Skeletal muscle satellite cell (primary cell): ENCODE data around the gene PPP1R9A.
"Not testable (repeated sequence)": the region's sequence is repeated elsewhere in the genome, so short reads cannot be mapped to it uniquely, and the experiment has no call there.

ENCODE experiments used
- H3K27me3 ChIP-seq: 2 replicates; pipeline ENCODE4 v1.7.0; 2013; ENCODE audit warnings: low read length; ENCODE audit not compliant: control insufficient read depth, insufficient read depth
- H3K36me3 ChIP-seq: 2 replicates; pipeline ENCODE4 v1.7.0; 2013; ENCODE audit warnings: mild to moderate bottlenecking, control low read depth, low read length; ENCODE audit not compliant: insufficient read depth
- H3K4me1 ChIP-seq: 2 replicates; pipeline ENCODE4 v1.7.0; 2013; ENCODE audit warnings: low read length; ENCODE audit not compliant: control insufficient read depth, insufficient read depth
- H3K4me2 ChIP-seq: 2 replicates; pipeline ENCODE4 v1.7.0; 2013; ENCODE audit warnings: mild to moderate bottlenecking, low read length
- H3K4me3 ChIP-seq: 2 replicates; pipeline ENCODE4 v1.7.0; 2013; ENCODE audit warnings: low read length
- H3K9ac ChIP-seq: 2 replicates; pipeline ENCODE4 v1.7.0; 2013; ENCODE audit warnings: mild to moderate bottlenecking, low read depth, low read length, moderate library complexity
- H3K9me3 ChIP-seq: replicated peaks from 2 replicates; pipeline ENCODE4 v1.7.0; 2013; ENCODE audit warnings: mild to moderate bottlenecking, control low read depth, low read length

The PPP1R9A gene

DNA sequence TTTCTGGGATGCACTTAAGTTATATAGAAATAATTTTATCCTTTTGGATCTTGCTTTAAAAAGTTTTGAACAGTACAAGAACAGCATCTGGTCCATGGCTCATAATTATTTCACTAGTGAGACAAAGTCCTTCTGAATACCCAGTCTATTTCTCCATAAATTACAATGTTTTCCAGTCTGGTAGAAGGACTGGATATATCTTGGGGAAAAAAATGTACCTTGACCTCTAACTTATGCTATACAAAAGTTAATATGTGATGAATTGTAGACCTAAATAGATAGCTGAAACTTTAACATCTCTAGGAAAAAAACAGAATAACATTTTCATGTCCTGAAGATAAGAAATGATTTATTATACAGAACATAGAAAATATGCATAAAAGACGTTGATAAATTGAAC lies 88.5 kb downstream of the PPP1R9A start:
- H3K4me3 ChIP-seq, result no peak overlapping the region
- H3K4me1 ChIP-seq, result no peaks in the 10 kb centered on the region
- H3K27me3 ChIP-seq, result no peaks in the 10 kb centered on the region
- H3K9ac ChIP-seq, result no peak overlapping the region
- no peaks in the 10 kb centered on the region for H3K9me3 ChIP-seq
- no peak overlapping the region for H3K4me2 ChIP-seq
- H3K36me3 ChIP-seq, result no peaks in the 10 kb centered on the region

DNA sequence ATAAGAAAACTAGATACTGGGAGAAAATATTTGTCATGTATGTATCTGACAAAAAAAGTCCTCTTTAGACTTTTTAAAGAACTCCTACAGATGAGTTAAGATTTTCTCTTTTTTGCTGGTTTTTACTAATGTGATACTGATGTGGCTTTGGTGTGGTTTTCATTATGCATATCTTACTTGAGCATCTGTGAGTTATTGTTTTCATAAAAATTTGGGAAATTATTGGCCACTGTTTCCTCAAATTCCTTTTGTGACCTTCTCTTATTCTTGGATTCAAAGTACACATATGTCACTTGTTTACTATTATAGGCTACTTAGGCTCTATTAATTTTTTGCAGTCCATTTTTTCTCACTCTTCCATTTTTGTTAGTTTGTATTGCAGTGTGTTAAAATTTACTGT lies 89.0 kb downstream of the PPP1R9A start:
- no peak overlapping the region for H3K4me3 ChIP-seq
- no peaks in the 10 kb centered on the region for H3K4me1 ChIP-seq
- no peaks in the 10 kb centered on the region for H3K36me3 ChIP-seq
- no peak overlapping the region for H3K9ac ChIP-seq
- H3K27me3 ChIP-seq, result no peaks in the 10 kb centered on the region
- no peaks in the 10 kb centered on the region for H3K9me3 ChIP-seq
- H3K4me2 ChIP-seq, result no peak overlapping the region

DNA sequence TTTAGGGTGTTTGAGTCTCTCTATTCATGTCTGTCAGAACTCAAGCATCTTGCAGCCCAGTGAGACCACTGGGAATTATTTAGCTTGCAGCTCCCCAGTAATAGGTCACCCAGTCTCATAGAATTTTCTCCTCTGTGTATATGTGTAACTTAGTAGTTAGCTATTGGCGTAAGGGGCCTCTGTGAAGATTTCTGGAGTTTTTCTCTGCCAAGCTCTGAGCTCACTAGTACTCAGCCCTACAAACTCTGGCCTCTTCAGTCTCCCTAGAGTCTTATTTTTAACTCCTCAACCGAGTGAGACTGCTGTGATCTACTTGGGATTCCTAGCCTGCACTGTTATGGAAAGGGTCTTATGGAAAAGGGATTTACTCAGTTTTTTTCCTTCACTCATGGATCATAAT lies 90.2 kb downstream of the PPP1R9A start:
- Histone ChIP-seq H3K27me3 (no peaks in the 10 kb centered on the region), H3K4me1 (no peaks in the 10 kb centered on the region), H3K4me3 (no peak overlapping the region), H3K4me2 (no peak overlapping the region), H3K36me3 (no peaks in the 10 kb centered on the region), H3K9ac (no peak overlapping the region), H3K9me3 (no peaks in the 10 kb centered on the region)

DNA sequence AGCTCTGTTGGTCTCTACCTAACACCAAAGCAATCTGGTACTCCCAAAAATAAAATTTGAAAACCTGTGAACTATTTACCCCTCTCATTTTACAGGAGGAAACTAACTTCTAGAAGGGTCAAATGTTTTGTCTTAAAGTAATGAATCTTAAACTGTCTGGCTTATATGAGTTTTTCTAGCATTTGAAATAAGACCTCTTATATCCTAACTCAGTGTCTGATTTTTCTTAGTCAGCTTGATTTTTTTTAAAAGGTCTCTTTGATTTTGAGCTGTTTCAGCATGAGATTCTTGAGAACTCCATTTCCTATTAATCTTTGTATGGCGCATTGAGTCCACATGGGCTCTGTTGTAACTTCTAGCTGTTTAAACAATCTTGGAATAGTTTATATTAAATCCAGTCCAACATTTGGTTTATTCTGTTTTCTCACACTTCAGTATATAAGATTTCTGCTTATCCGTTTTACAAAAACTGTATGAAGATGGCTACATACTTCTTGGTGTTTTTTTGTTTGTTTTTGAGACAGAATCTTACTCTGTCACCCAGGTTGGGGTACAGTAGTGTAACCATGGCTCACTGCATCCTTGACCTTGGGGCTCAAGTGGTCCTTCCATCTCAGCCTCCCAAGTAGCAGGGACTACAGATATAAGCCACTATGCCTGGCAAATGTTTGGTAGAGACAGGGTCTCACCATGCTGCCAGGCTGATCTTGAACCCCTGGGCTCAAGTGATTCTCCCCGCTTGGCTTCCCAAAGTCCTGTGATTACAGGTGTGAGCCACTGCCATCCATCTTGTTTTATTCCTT lies 91.1 kb downstream of the PPP1R9A start:
- Histone ChIP-seq H3K4me1 (no peaks in the 10 kb centered on the region), H3K4me2 (no peak overlapping the region), H3K9me3 (no peaks in the 10 kb centered on the region)

GRCh38 chr7:94999069-94999351 lies 91.6 kb downstream of the PPP1R9A start:
- H3K9ac ChIP-seq, result no peak overlapping the region
- H3K36me3 ChIP-seq, result no peaks in the 10 kb centered on the region
- no peaks in the 10 kb centered on the region for H3K9me3 ChIP-seq
- no peak overlapping the region for H3K4me3 ChIP-seq
- no peaks in the 10 kb centered on the region for H3K27me3 ChIP-seq
- H3K4me1 ChIP-seq, result no peaks in the 10 kb centered on the region
- H3K4me2 ChIP-seq, result no peak overlapping the region

More for the DNA sequence above, 91.1 kb downstream of the PPP1R9A start:
- Histone ChIP-seq H3K36me3 (no peaks in the 10 kb centered on the region), H3K27me3 (no peaks in the 10 kb centered on the region), H3K9ac (no peak overlapping the region), H3K4me3 (no peak overlapping the region)

DNA sequence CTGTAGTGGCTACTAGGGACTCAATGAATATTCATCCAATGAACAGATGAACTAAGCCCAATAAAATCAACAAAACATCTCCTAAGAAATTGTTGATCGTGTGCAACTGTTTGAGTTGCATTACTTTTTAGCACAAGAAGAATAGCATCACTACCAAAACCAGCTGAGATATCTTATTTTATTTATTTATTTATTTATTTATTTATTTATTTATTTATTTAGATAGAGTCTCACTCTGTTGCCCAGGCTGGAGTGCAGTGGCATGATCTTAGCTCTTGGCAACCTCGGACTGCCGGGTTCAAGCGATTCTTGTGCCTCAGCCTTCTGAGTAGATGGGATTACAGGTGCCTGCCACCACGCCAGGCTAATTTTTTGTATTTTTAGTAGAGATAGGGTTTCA lies 92.2 kb downstream of the PPP1R9A start:
- H3K4me1 ChIP-seq, H3K4me3 ChIP-seq, H3K4me2 ChIP-seq, H3K36me3 ChIP-seq, H3K27me3 ChIP-seq, H3K9me3 ChIP-seq, H3K9ac ChIP-seq: not testable (repeated sequence)

DNA sequence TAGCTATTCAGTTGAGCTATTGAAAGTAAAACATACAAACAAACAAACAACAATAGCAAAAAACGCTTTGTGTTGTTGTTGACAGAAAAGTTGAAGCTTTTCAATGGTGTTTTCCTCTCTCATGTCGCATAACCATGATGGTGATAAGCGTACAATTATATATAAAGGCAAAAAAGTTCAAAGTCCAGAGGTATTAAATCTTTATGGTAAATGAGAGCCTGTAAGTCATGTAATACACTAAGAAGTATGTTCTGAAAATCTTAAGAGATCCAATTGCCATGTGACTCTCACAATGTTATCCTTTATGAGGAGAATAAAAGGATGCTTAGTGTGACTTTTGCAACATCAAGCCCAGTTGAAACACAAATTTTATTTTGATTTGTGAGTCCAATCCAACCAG lies 93.9 kb downstream of the PPP1R9A start:
- H3K4me3 ChIP-seq, result no peak overlapping the region
- H3K4me2 ChIP-seq, result no peak overlapping the region
- H3K4me1 ChIP-seq, result no peaks in the 10 kb centered on the region
- H3K27me3 ChIP-seq, result no peaks in the 10 kb centered on the region
- no peaks in the 10 kb centered on the region for H3K9me3 ChIP-seq
- no peak overlapping the region for H3K9ac ChIP-seq
- H3K36me3 ChIP-seq, result no peaks in the 10 kb centered on the region

DNA sequence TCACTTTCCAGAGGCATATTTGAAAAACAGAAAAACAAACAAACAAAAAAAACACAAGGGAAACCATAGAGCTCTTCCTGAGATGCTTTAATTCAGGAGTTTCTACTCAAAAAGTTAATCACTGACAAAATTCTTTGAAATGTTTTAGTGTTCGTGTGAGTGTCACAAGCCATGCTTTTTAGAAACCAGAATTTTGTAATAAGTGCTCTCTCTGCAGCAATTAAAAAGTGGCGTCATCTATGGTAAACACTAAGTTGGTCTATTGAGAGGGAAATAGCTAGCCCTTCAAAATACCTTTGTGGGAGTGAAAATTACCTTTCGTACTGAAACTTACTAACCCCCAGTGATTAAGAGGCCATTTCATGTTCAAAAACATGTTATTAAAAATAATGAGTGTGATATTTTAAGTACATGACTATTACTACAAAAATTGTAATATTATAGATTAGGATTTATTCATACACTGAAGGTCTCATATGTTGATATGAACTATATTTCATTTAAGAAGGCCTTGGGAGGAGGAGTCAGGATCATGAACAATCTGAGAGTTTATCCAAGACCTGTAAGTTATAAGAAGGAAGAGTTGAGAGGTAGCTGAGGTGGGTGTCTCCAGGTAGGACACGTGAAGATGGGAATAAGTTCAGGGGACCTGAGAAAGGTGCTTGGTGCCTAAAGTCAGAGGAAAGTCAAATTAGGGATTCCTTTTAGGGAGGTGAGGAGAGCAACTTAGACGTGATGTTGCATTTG lies 94.6 kb downstream of the PPP1R9A start:
- no peaks in the 10 kb centered on the region for H3K9me3 ChIP-seq
- no peak overlapping the region for H3K9ac ChIP-seq
- H3K36me3 ChIP-seq, result no peaks in the 10 kb centered on the region
- H3K27me3 ChIP-seq, result no peaks in the 10 kb centered on the region
- H3K4me2 ChIP-seq, result no peak overlapping the region
- H3K4me3 ChIP-seq, result no peak overlapping the region
- no peaks in the 10 kb centered on the region for H3K4me1 ChIP-seq

DNA sequence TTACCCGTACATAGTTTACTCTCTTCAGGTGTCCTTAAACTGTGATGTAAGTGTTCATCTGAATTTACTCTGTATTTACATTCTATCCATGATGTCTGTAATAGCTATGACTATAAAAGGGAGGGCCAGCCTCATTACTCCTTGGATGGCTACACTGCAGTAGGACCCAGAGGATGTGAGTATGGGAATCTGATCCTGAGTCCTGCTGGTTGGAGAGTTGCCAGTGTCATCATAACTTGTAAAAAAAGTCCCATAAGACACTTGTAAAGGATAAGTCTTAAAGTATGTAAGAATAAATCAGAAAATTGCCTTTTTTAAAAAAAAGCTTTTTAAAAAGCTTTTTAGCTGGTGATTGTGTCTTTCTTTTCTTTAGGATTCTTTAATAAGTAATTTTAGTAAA lies 95.4 kb downstream of the PPP1R9A start:
- Histone ChIP-seq H3K4me1 (no peaks in the 10 kb centered on the region), H3K36me3 (no peaks in the 10 kb centered on the region), H3K9me3 (no peaks in the 10 kb centered on the region), H3K4me3 (no peak overlapping the region), H3K9ac (no peak overlapping the region), H3K27me3 (no peaks in the 10 kb centered on the region), H3K4me2 (no peak overlapping the region)

GRCh38 chr7:95004618-95005247 lies 97.3 kb downstream of the PPP1R9A start:
- no peaks in the 10 kb centered on the region for H3K36me3 ChIP-seq
- H3K27me3 ChIP-seq, result no peaks in the 10 kb centered on the region
- H3K9ac ChIP-seq, result no peak overlapping the region
- H3K4me3 ChIP-seq, result no peak overlapping the region
- H3K4me1 ChIP-seq, result no peaks in the 10 kb centered on the region
- no peak overlapping the region for H3K4me2 ChIP-seq
- H3K9me3 ChIP-seq, result no peaks in the 10 kb centered on the region

- Histone ChIP-seq H3K27me3 (no peaks in the 10 kb centered on the region), H3K36me3 (no peaks in the 10 kb centered on the region), H3K9me3 (no peaks in the 10 kb centered on the region), H3K9ac (no peak overlapping the region), H3K4me3 (no peak overlapping the region), H3K4me2 (no peak overlapping the region), H3K4me1 (peaks cover 4% of the 10 kb centered on the region)
These were observed 98.6 kb downstream of the PPP1R9A start for GRCh38 chr7:95006010-95006409.

DNA sequence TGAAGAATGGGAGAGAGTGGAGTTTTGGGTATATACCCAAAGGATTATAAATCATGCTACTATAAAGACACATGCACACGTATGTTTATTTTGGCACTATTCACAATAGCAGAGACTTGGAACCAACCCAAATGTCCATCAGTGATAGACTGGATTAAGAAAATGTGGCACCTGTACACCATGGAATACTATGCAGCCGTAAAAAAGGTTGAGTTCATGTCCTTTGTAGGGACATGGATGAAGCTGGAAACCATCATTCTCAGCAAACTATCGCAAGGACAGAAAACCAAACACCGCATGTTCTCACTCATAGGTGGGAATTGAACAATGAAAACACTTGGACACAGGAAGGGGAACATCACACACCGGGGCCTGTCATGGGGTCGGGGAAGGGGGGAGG lies 101.4 kb downstream of the PPP1R9A start:
- H3K9ac ChIP-seq, H3K4me2 ChIP-seq, H3K36me3 ChIP-seq, H3K27me3 ChIP-seq, H3K9me3 ChIP-seq, H3K4me3 ChIP-seq: not testable (repeated sequence)
- peaks cover 15% of the 10 kb centered on the region for H3K4me1 ChIP-seq
